AG09309 (cell line): ENCODE results near the gene EFNA3.

Experiments used
- DNase-seq: peaks from one replicate; pipeline ENCODE4 v3.0.0-alpha.2; 2010; ENCODE audit warnings: low read depth
- H3K4me3 ChIP-seq: 2 replicates; pipeline ENCODE4 v1.5.1; 2011; ENCODE audit warnings: mild to moderate bottlenecking, low read depth, low read length, moderate library complexity; ENCODE audit not compliant: control insufficient read depth
- TF ChIP-seq, protein P1 (sequence below): IDR thresholded peaks from 2 replicates; pipeline ENCODE4 v1.5.1; 2011; ENCODE audit warnings: mild to moderate bottlenecking, low read depth, low read length, inconsistent platforms; ENCODE audit not compliant: insufficient read depth, control insufficient read depth; ENCODE audit errors: missing control alignments

Gene EFNA3

GRCh38 chr1:155033524-155033923 lies 45.1 kb upstream of the EFNA3 start, which contains the start of the genes DCST1 and DCST2:
Gene DCST1, plus strand, starts transcription at chr1:155033824. Its CDS starts 213 bp downstream, at chr1:155034037.
Gene DCST2, minus strand, starts transcription at chr1:155033781. Its CDS starts 80 bp downstream, at chr1:155033701.
- no peak within 1 kb of the TSS for H3K4me3 ChIP-seq
- TF ChIP-seq, protein P1, sequence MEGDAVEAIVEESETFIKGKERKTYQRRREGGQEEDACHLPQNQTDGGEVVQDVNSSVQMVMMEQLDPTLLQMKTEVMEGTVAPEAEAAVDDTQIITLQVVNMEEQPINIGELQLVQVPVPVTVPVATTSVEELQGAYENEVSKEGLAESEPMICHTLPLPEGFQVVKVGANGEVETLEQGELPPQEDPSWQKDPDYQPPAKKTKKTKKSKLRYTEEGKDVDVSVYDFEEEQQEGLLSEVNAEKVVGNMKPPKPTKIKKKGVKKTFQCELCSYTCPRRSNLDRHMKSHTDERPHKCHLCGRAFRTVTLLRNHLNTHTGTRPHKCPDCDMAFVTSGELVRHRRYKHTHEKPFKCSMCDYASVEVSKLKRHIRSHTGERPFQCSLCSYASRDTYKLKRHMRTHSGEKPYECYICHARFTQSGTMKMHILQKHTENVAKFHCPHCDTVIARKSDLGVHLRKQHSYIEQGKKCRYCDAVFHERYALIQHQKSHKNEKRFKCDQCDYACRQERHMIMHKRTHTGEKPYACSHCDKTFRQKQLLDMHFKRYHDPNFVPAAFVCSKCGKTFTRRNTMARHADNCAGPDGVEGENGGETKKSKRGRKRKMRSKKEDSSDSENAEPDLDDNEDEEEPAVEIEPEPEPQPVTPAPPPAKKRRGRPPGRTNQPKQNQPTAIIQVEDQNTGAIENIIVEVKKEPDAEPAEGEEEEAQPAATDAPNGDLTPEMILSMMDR = no peak
- DNase-seq = no peak

DNA sequence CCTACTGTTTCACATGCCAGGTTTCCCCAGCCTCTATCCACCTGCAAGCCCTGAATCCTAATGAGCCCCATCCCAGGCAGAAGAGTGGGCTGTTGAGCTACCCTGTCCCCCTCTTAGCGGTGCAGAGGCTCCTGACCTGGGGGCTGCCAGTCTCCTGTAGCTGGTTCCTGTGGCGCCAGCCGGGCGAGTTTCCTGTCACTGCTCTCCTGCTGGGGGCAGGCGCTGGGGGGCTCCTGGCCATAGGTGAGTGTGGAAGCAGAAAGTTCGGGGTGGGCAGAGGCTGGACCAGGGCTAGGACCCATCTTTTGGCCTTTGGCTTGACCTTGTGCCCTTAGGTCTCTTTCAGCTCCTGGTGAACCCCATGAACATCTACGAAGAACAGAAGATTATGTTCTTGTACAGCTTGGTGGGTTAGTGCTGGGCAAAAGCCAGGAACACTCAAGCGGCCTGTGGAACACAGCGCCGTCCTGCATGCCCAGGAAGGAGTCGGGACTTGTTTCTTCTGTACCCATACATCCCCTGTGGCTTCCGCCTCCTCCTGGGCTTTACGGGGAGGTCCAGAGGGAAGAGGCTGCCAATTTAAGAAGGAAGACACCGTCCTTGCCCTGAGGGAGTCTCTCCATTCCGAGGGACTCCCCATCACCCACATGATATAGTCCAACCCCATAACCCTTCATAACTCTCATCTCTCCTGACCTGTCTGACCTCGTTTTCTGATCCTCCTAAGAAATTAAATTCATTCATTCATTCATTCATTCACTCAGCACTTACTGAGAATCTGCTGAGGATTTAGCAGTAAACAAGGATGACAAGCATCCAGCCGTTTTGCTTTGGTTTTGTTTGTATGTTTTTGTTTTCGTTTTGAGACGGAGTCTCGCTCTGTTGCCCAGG lies 44.1 kb upstream of the EFNA3 start:
- TF ChIP-seq, protein P1 = no peak
- H3K4me3 ChIP-seq = no peak overlapping the region
- DNase-seq = no peak

- no peak overlapping the region for H3K4me3 ChIP-seq
- no peak for DNase-seq
- TF ChIP-seq, protein P1 = no peak
Observed at GRCh38 chr1:155035936-155036335, 42.7 kb upstream of the EFNA3 start.

DNA sequence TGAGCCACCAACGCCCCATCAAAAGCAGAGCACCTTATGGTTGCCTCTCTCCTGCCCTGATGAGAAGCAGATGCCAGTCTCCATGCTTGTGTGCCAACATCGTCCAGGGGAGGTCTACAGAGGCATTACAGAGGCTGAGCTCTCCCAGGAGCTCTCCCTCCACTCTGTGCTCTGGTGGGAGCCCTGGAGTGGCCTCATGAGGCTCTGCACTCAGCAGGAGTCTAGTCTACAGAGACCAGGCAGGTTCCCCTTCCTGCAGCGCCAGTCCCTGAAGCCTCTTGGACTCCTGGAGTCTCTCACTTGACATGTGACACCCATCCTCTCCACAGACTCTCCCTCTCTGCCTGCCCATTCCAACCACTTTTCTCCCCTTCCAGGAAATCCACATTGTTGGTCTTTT lies 41.6 kb upstream of the EFNA3 start:
- DNase-seq = no peak
- TF ChIP-seq, protein P1 = no peak
- H3K4me3 ChIP-seq = no peak overlapping the region

GRCh38 chr1:155037851-155038441 lies 40.7 kb upstream of the EFNA3 start:
- TF ChIP-seq, protein P1 = no peak
- no peak for DNase-seq
- H3K4me3 ChIP-seq = no peak overlapping the region

GRCh38 chr1:155038602-155039307 lies 39.9 kb upstream of the EFNA3 start:
- TF ChIP-seq, protein P1 = no peak
- no peak overlapping the region for H3K4me3 ChIP-seq

More at GRCh38 chr1:155038602-155039307, 39.9 kb upstream of the EFNA3 start:
- no peak for DNase-seq
